ENCODE results near the gene SBNO2.

Gene SBNO2

GRCh38 chr19:1136201-1136600 is 37.9 kb downstream of the SBNO2 start:
- TF ChIP-seq, protein P1, sequence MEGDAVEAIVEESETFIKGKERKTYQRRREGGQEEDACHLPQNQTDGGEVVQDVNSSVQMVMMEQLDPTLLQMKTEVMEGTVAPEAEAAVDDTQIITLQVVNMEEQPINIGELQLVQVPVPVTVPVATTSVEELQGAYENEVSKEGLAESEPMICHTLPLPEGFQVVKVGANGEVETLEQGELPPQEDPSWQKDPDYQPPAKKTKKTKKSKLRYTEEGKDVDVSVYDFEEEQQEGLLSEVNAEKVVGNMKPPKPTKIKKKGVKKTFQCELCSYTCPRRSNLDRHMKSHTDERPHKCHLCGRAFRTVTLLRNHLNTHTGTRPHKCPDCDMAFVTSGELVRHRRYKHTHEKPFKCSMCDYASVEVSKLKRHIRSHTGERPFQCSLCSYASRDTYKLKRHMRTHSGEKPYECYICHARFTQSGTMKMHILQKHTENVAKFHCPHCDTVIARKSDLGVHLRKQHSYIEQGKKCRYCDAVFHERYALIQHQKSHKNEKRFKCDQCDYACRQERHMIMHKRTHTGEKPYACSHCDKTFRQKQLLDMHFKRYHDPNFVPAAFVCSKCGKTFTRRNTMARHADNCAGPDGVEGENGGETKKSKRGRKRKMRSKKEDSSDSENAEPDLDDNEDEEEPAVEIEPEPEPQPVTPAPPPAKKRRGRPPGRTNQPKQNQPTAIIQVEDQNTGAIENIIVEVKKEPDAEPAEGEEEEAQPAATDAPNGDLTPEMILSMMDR (conservative IDR thresholded peaks at IDR 0.05; ENCODE audit: low read depth, low read length): no peak
- H3K27ac ChIP-seq: no peak overlapping the region
- no peaks in the 10 kb centered on the region for H3K27me3 ChIP-seq (ENCODE audit: insufficient read depth, low read depth)
- no peaks in the 10 kb centered on the region for H3K79me2 ChIP-seq (ENCODE audit: insufficient read depth, low read depth)
- no peak overlapping the region for H2AFZ ChIP-seq (ENCODE audit: low read depth)
- H3K4me3 ChIP-seq (IDR thresholded peaks at IDR 0.05; ENCODE audit: insufficient read depth, low read depth, low read length): no peak overlapping the region
- no peaks in the 10 kb centered on the region for H4K20me1 ChIP-seq (ENCODE audit: insufficient read depth)
- no peaks in the 10 kb centered on the region for H3K36me3 ChIP-seq (ENCODE audit: insufficient read depth)
- H3K4me1 ChIP-seq (ENCODE audit: low read depth, poor library complexity, severe bottlenecking): peaks cover 4% of the 10 kb centered on the region
- H3K9ac ChIP-seq: no peak overlapping the region
- no peak overlapping the region for H3K4me2 ChIP-seq

- H3K4me2 ChIP-seq: no peak overlapping the region
- H4K20me1 ChIP-seq (ENCODE audit: insufficient read depth): no peaks in the 10 kb centered on the region
- no peaks in the 10 kb centered on the region for H3K36me3 ChIP-seq (ENCODE audit: insufficient read depth)
- H3K4me3 ChIP-seq (IDR thresholded peaks at IDR 0.05; ENCODE audit: insufficient read depth, low read depth, low read length): no peak overlapping the region
- no peaks in the 10 kb centered on the region for H3K79me2 ChIP-seq (ENCODE audit: insufficient read depth, low read depth)
- H2AFZ ChIP-seq (ENCODE audit: low read depth): no peak overlapping the region
- H3K27ac ChIP-seq: no peak overlapping the region
- TF ChIP-seq, protein P1 (conservative IDR thresholded peaks at IDR 0.05; ENCODE audit: low read depth, low read length): no peak
- no peak overlapping the region for H3K9ac ChIP-seq
- H3K4me1 ChIP-seq (ENCODE audit: low read depth, poor library complexity, severe bottlenecking): peaks cover 6% of the 10 kb centered on the region
- no peaks in the 10 kb centered on the region for H3K27me3 ChIP-seq (ENCODE audit: insufficient read depth, low read depth)
Measured at GRCh38 chr19:1135454-1135853, 38.6 kb downstream of the SBNO2 start.

GRCh38 chr19:1134431-1134830 is 39.6 kb downstream of the SBNO2 start:
- Histone ChIP-seq H4K20me1 (ENCODE audit: insufficient read depth) (no peaks in the 10 kb centered on the region), H3K79me2 (ENCODE audit: insufficient read depth, low read depth) (no peaks in the 10 kb centered on the region), H3K27ac (no peak overlapping the region), H3K4me2 (no peak overlapping the region), H3K36me3 (ENCODE audit: insufficient read depth) (no peaks in the 10 kb centered on the region), H2AFZ (ENCODE audit: low read depth) (no peak overlapping the region), H3K27me3 (ENCODE audit: insufficient read depth, low read depth) (no peaks in the 10 kb centered on the region), H3K4me3 (IDR thresholded peaks at IDR 0.05; ENCODE audit: insufficient read depth, low read depth, low read length) (no peak overlapping the region), H3K9ac (no peak overlapping the region), H3K4me1 (ENCODE audit: low read depth, poor library complexity, severe bottlenecking) (peaks cover 6% of the 10 kb centered on the region)
- TF ChIP-seq, protein P1 (conservative IDR thresholded peaks at IDR 0.05; ENCODE audit: low read depth, low read length): no peak

- no peaks in the 10 kb centered on the region for H3K79me2 ChIP-seq (ENCODE audit: insufficient read depth, low read depth)
- peak overlapping the region; percentile 92; the same call in 1 of the 2 replicates for H3K4me2 ChIP-seq
- no peak overlapping the region for H3K9ac ChIP-seq
Measured at GRCh38 chr19:1133471-1133929, 40.6 kb downstream of the SBNO2 start.

More at GRCh38 chr19:1133471-1133929, 40.6 kb downstream of the SBNO2 start:
- H3K4me3 ChIP-seq (IDR thresholded peaks at IDR 0.05; ENCODE audit: insufficient read depth, low read depth, low read length): no peak overlapping the region
- H3K27ac ChIP-seq: no peak overlapping the region
- no peak overlapping the region for H2AFZ ChIP-seq (ENCODE audit: low read depth)
- H4K20me1 ChIP-seq (ENCODE audit: insufficient read depth): no peaks in the 10 kb centered on the region
- no peaks in the 10 kb centered on the region for H3K27me3 ChIP-seq (ENCODE audit: insufficient read depth, low read depth)
- H3K4me1 ChIP-seq (ENCODE audit: low read depth, poor library complexity, severe bottlenecking): peaks cover 6% of the 10 kb centered on the region
- H3K36me3 ChIP-seq (ENCODE audit: insufficient read depth): no peaks in the 10 kb centered on the region
- TF ChIP-seq, protein P1 (conservative IDR thresholded peaks at IDR 0.05; ENCODE audit: low read depth, low read length): no peak

Data from KMS-11 (cell line).